Loucy (cell line): Measurements from ENCODE around the gene PPFIA4.

ENCODE experiments used
- H2AFZ ChIP-seq: fragments of 200-600 bp; sonication (generic); 2 replicates; pipeline ENCODE4 v1.6.0; 2016; ENCODE audit warnings: antibody characterized with exemption, mild to moderate bottlenecking, low read length, moderate library complexity
- H3F3A ChIP-seq: fragments of 200-600 bp; 2 replicates; pipeline ENCODE4 v1.6.0; 2016; ENCODE audit warnings: antibody characterized with exemption, low read depth, mild to moderate bottlenecking
- H3K27me3 ChIP-seq: fragments of 200-600 bp; sonication (generic); 2 replicates; pipeline ENCODE4 v1.6.1; 2014; ENCODE audit warnings: low read length, mild to moderate bottlenecking; ENCODE audit not compliant: insufficient read depth, poor library complexity, severe bottlenecking
- H3K36me3 ChIP-seq: fragments of 200-600 bp; sonication (generic); 2 replicates; pipeline ENCODE4 v1.6.1; 2016; ENCODE audit warnings: low read length; ENCODE audit not compliant: insufficient read depth
- H3K4me1 ChIP-seq: fragments of 200-600 bp; sonication (generic); 2 replicates; pipeline ENCODE4 v1.5.1; 2014; ENCODE audit warnings: low read length, mild to moderate bottlenecking; ENCODE audit not compliant: insufficient read depth, poor library complexity, severe bottlenecking
- H3K4me2 ChIP-seq: fragments of 200-600 bp; sonication (generic); 2 replicates; pipeline ENCODE4 v1.6.0; 2014; ENCODE audit warnings: antibody characterized with exemption, low read length, low read depth, mild to moderate bottlenecking; ENCODE audit not compliant: poor library complexity, severe bottlenecking
- H3K4me3 ChIP-seq: fragments of 200-600 bp; sonication (generic); 2 replicates; pipeline ENCODE4 v1.5.1; 2014; ENCODE audit warnings: low read length, mild to moderate bottlenecking, mixed read lengths; ENCODE audit not compliant: poor library complexity, severe bottlenecking
- H3K79me2 ChIP-seq: fragments of 200-600 bp; sonication (generic); 2 replicates; pipeline ENCODE4 v1.6.1; 2014; ENCODE audit warnings: low read length; ENCODE audit not compliant: insufficient read depth
- H3K9ac ChIP-seq: fragments of 200-600 bp; sonication (generic); 2 replicates; pipeline ENCODE4 v1.6.0; 2014; ENCODE audit warnings: mild to moderate bottlenecking, low read depth, low read length, moderate library complexity; ENCODE audit not compliant: poor library complexity, severe bottlenecking
- H3K9me2 ChIP-seq: fragments of 200-600 bp; sonication (generic); replicated peaks from 2 replicates; pipeline ENCODE4 v1.6.1; 2016; ENCODE audit warnings: low read depth, low read length, mixed read lengths
- H3K9me3 ChIP-seq: fragments of 200-600 bp; sonication (generic); 2 replicates; pipeline ENCODE4 v1.6.1; 2014; ENCODE audit warnings: mild to moderate bottlenecking, antibody characterized with exemption, low read length, low read depth; ENCODE audit not compliant: insufficient read depth
- H4K20me1 ChIP-seq: fragments of 200-600 bp; sonication (generic); 2 replicates; pipeline ENCODE4 v1.6.0; 2014; ENCODE audit warnings: antibody characterized with exemption, low read length, mild to moderate bottlenecking; ENCODE audit not compliant: insufficient read depth, poor library complexity, severe bottlenecking
- EZH2phosphoT487 ChIP-seq: fragments of 200-600 bp; IDR thresholded peaks from 2 replicates; pipeline ENCODE4 v1.6.1; 2018; ENCODE audit warnings: antibody characterized with exemption, mild to moderate bottlenecking, moderate library complexity, borderline replicate concordance
- TF ChIP-seq, protein P1 (sequence below): fragments of 200-600 bp; sonication (generic); conservative IDR thresholded peaks from 2 replicates; pipeline ENCODE4 v1.5.1; 2014; ENCODE audit warnings: mild to moderate bottlenecking, antibody characterized with exemption, low read length

Gene PPFIA4

DNA sequence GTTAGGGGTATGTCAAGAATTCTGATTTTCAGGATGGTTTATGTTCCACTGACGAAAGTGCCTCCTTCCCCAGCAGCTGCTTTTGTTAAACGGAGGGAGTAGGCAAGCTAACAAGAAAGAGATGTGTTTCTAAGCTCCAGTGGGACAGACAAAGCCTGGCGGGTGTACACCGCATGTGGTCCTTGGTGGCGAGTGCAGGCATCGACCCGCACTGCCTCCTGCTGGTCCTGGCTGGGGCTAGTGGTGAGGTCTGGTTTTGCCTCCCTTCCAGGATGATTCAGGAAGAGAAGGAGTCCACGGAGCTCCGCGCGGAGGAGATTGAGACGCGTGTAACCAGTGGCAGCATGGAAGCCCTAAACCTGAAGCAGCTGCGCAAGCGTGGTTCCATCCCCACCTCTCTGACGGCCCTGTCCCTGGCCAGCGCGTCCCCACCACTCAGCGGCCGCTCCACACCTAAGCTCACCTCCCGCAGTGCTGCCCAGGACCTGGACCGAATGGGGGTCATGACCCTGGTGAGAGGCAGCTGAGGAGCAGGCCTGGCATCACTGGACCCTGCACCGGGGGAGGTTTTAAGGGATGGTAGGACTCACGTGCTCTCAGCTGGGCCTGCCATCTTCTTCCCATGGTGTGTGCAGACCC is 29.0 kb downstream of the PPFIA4 start:
- Histone ChIP-seq H3K9me3 (no peaks in the 10 kb centered on the region), H3K36me3 (no peaks in the 10 kb centered on the region), H3K4me2 (no peak overlapping the region), H3K4me3 (no peak overlapping the region), H3K79me2 (no peaks in the 10 kb centered on the region), H3K9ac (no peak overlapping the region), H2AFZ (no peak overlapping the region), H3K9me2 (no peaks in the 10 kb centered on the region), H4K20me1 (no peaks in the 10 kb centered on the region), H3K4me1 (peaks cover 9% of the 10 kb centered on the region), H3F3A (no peaks in the 10 kb centered on the region), H3K27me3 (no peaks in the 10 kb centered on the region)
- TF ChIP-seq, protein P1, sequence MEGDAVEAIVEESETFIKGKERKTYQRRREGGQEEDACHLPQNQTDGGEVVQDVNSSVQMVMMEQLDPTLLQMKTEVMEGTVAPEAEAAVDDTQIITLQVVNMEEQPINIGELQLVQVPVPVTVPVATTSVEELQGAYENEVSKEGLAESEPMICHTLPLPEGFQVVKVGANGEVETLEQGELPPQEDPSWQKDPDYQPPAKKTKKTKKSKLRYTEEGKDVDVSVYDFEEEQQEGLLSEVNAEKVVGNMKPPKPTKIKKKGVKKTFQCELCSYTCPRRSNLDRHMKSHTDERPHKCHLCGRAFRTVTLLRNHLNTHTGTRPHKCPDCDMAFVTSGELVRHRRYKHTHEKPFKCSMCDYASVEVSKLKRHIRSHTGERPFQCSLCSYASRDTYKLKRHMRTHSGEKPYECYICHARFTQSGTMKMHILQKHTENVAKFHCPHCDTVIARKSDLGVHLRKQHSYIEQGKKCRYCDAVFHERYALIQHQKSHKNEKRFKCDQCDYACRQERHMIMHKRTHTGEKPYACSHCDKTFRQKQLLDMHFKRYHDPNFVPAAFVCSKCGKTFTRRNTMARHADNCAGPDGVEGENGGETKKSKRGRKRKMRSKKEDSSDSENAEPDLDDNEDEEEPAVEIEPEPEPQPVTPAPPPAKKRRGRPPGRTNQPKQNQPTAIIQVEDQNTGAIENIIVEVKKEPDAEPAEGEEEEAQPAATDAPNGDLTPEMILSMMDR = peak; percentile 28; the same call in 1 of the 2 replicates
- no peak for TF ChIP-seq EZH2phosphoT487

DNA sequence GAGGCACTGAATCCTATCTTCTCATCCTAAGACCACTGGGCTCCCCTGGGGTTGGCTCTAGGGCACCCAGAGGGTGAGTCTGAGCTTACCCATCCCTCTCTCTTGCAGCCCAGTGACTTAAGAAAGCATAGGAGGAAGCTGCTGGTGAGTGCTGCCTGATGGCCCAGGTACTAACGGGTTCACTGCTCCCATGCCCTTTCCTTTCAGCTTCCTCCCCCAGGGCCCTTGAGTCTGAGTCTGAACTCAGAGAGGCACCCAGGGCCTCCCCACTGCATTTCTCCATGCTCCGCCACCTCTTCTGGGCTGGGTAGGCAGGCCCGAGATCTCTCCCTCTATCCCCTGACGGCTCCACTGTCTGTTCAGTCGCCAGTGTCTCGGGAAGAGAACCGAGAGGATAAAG is 29.7 kb downstream of the PPFIA4 start:
- Histone ChIP-seq H3K9ac (no peak overlapping the region), H4K20me1 (no peaks in the 10 kb centered on the region), H3K9me3 (no peaks in the 10 kb centered on the region), H3F3A (no peaks in the 10 kb centered on the region), H3K36me3 (no peaks in the 10 kb centered on the region), H3K4me1 (peaks cover 9% of the 10 kb centered on the region), H3K9me2 (no peaks in the 10 kb centered on the region), H3K79me2 (no peaks in the 10 kb centered on the region), H2AFZ (no peak overlapping the region), H3K4me2 (no peak overlapping the region), H3K4me3 (no peak overlapping the region), H3K27me3 (no peaks in the 10 kb centered on the region)
- TF ChIP-seq, protein P1 = no peak
- TF ChIP-seq EZH2phosphoT487 = no peak

DNA sequence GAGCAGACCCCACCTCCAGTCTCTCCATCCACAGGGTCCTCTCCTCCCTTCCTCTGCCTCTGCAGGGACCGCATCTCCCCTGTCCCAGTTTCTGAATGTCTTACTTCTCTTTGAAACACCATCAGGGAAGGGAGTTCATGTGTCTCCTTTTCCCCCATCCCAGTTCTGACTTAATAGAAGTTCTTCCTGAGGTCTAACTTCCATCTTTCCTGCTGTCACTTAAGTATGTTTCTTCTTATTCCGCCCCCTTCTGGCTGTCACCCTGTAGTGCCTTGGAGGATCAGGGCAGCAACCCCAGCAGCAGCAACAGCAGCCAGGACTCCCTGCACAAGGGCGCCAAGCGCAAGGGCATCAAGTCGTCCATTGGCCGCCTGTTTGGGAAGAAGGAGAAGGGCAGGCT is 30.2 kb downstream of the PPFIA4 start:
- Histone ChIP-seq H3K4me1 (peaks cover 9% of the 10 kb centered on the region), H3K9ac (no peak overlapping the region), H3K9me3 (no peaks in the 10 kb centered on the region), H3K4me3 (no peak overlapping the region), H3F3A (no peaks in the 10 kb centered on the region), H3K4me2 (no peak overlapping the region), H3K79me2 (no peaks in the 10 kb centered on the region), H2AFZ (no peak overlapping the region), H4K20me1 (no peaks in the 10 kb centered on the region), H3K27me3 (no peaks in the 10 kb centered on the region), H3K36me3 (no peaks in the 10 kb centered on the region), H3K9me2 (no peaks in the 10 kb centered on the region)
- TF ChIP-seq, protein P1 = peak; percentile 49; the same call in 1 of the 2 replicates
- no peak for TF ChIP-seq EZH2phosphoT487
